SK-N-SH (cell line): ENCODE data around the gene NTM. TPM values are rescaled to one million over a fixed set of nuclear protein-coding genes. Genes with fewer than 3 reads are reported as not detected.

Experiments used
- CTCF ChIA-PET: fragments of 300-600, 350-600 bp; formaldehyde crosslinking; extraction: SDS; loops from one replicate; lab custom pipeline; 2021; lab: Yijun Ruan, JAX
- POLR2A ChIA-PET: fragments of 350-600 bp; sonication (Branson Sonifier 250); formaldehyde crosslinking; extraction: SDS; loops from one replicate; lab custom pipeline; 2020; ENCODE audit warnings: antibody characterized with exemption, inconsistent platforms; lab: Yijun Ruan, JAX
- DNase-seq: peaks from one replicate; pipeline ENCODE4 v3.0.0; 2012
- H2AFZ ChIP-seq: fragments of 200-600 bp; sonication (generic); 2 replicates; pipeline ENCODE4 v1.8.1; 2016; ENCODE audit warnings: antibody characterized with exemption, mild to moderate bottlenecking, low read depth
- H3F3A ChIP-seq: fragments of 200-600 bp; sonication (generic); replicated peaks from 2 replicates; pipeline ENCODE3; 2016; ENCODE audit warnings: antibody characterized with exemption, mild to moderate bottlenecking; ENCODE audit not compliant: insufficient read depth
- H3K27ac ChIP-seq, 2 experiments: fragments of 200-500 bp in 1 of 2; fragments of 200-600 bp in 1 of 2; sonication (Bioruptor generic) in 1 of 2; sonication (generic), shearing (Covaris generic) in 1 of 2; 2 replicates each; pipeline versions ENCODE4 v1.5.1 to v1.6.1; 2014 to 2016; ENCODE audit warnings: low read depth in 2 of 2, inconsistent platforms in 1 of 2, low read length in 1 of 2, mild to moderate bottlenecking in 1 of 2, mixed read lengths in 1 of 2
- H3K27me3 ChIP-seq: fragments of 200-600 bp; sonication (generic), shearing (Covaris generic); 2 replicates; pipeline ENCODE4 v1.6.1; 2016; ENCODE audit warnings: mixed run types; ENCODE audit not compliant: insufficient read depth
- H3K36me3 ChIP-seq, 2 experiments: fragments of 200-500 bp in 1 of 2; fragments of 200-600 bp in 1 of 2; sonication (Bioruptor generic) in 1 of 2; sonication (generic) in 1 of 2; replicated peaks in 1 of 2; 2 replicates each; pipeline versions ENCODE3 to v1.5.1; 2014 to 2016; ENCODE audit warnings: low read length in 1 of 2, mild to moderate bottlenecking in 1 of 2; ENCODE audit not compliant: insufficient read depth in 2 of 2, control insufficient read depth in 1 of 2
- H3K4me1 ChIP-seq, 2 experiments: fragments of 200-500 bp in 1 of 2; fragments of 200-600 bp in 1 of 2; sonication (Bioruptor generic) in 1 of 2; sonication (generic), shearing (Covaris generic) in 1 of 2; 2 replicates each; pipeline versions ENCODE4 v1.5.1 to v1.6.1; 2014 to 2016; ENCODE audit warnings: low read depth in 1 of 2, low read length in 1 of 2, mixed run types in 1 of 2; ENCODE audit not compliant: insufficient read depth in 2 of 2, control insufficient read depth in 1 of 2
- H3K4me2 ChIP-seq: fragments of 200-600 bp; sonication (generic), shearing (Covaris generic); 2 replicates; pipeline ENCODE4 v1.6.1; 2017; ENCODE audit warnings: mixed run types
- H3K4me3 ChIP-seq, 2 experiments: fragments of 200-500 bp in 1 of 2; fragments of 200-600 bp in 1 of 2; sonication (Bioruptor generic) in 1 of 2; sonication (generic), shearing (Covaris generic) in 1 of 2; 2 replicates each; pipeline versions ENCODE4 v1.5.1 to v1.8.1; 2014 to 2016; ENCODE audit warnings: low read depth in 2 of 2, inconsistent platforms in 1 of 2, low read length in 1 of 2, mild to moderate bottlenecking in 1 of 2, mixed read lengths in 1 of 2, moderate library complexity in 1 of 2
- H3K79me2 ChIP-seq: fragments of 200-600 bp; sonication (generic); 2 replicates; pipeline ENCODE4 v1.8.1; 2017; ENCODE audit warnings: mild to moderate bottlenecking; ENCODE audit not compliant: insufficient read depth
- H3K9ac ChIP-seq: fragments of 200-600 bp; sonication (generic); 2 replicates; pipeline ENCODE4 v1.6.1; 2017; ENCODE audit warnings: mixed run types
- H3K9me2 ChIP-seq: fragments of 200-600 bp; sonication (generic); 2 replicates; pipeline ENCODE4 v1.6.1; 2017; ENCODE audit warnings: mixed run types
- H3K9me3 ChIP-seq: fragments of 200-600 bp; sonication (generic); 2 replicates; pipeline ENCODE4 v1.6.1; 2017; ENCODE audit warnings: mixed run types, mild to moderate bottlenecking, moderate library complexity
- H4K20me1 ChIP-seq: fragments of 200-600 bp; sonication (generic); 2 replicates; pipeline ENCODE4 v1.6.1; 2017; ENCODE audit warnings: mild to moderate bottlenecking, mixed run types; ENCODE audit not compliant: insufficient read depth
- CHD2 ChIP-seq: fragments of 150-350 bp; IDR thresholded peaks from 2 replicates; pipeline ENCODE4 v1.6.1; 2018; ENCODE audit warnings: low read length; ENCODE audit not compliant: partially characterized antibody
- FOSL2 ChIP-seq: IDR thresholded peaks from 2 replicates; pipeline ENCODE4 v1.4.0; 2012; ENCODE audit warnings: low read depth, mild to moderate bottlenecking, moderate library complexity, borderline replicate concordance
- FOXJ3 ChIP-seq: sonication (generic); formaldehyde crosslinking; IDR thresholded peaks from 2 replicates; pipeline ENCODE4 v1.5.1; 2020; ENCODE audit warnings: mild to moderate bottlenecking, missing genetic modification reagents
- GABPA ChIP-seq: IDR thresholded peaks from 2 replicates; pipeline ENCODE4 v1.4.0; 2012; ENCODE audit warnings: low read depth, mild to moderate bottlenecking
- IRF3 ChIP-seq: fragments of 150-350 bp; IDR thresholded peaks from 2 replicates; pipeline ENCODE4 v1.6.1; 2016; ENCODE audit warnings: mild to moderate bottlenecking, low read depth, low read length
- JUND ChIP-seq: IDR thresholded peaks from 2 replicates; pipeline ENCODE4 v1.4.0; 2012
- MXI1 ChIP-seq: IDR thresholded peaks from 2 replicates; pipeline ENCODE4 v1.6.1; 2012; ENCODE audit warnings: mild to moderate bottlenecking, low read depth, low read length, improper control_type of control experiment
- NFIC ChIP-seq: IDR thresholded peaks from 2 replicates; pipeline ENCODE4 v1.4.0; 2012; ENCODE audit warnings: borderline replicate concordance
- NRF1 ChIP-seq: IDR thresholded peaks from 2 replicates; pipeline ENCODE4 v1.6.1; 2012; ENCODE audit warnings: low read depth, mild to moderate bottlenecking, low read length
- RCOR1 ChIP-seq: fragments of 150-350 bp; IDR thresholded peaks from 2 replicates; pipeline ENCODE4 v1.6.1; 2017; ENCODE audit warnings: antibody characterized with exemption, low read length
- RXRA ChIP-seq: IDR thresholded peaks from 2 replicates; pipeline ENCODE4 v1.4.0; 2012; ENCODE audit warnings: low read depth, mild to moderate bottlenecking, borderline replicate concordance
- TAF1 ChIP-seq: IDR thresholded peaks from 2 replicates; pipeline ENCODE4 v1.6.1; 2012; ENCODE audit warnings: low read depth, mild to moderate bottlenecking, low read length, moderate library complexity, borderline replicate concordance
- TCF12 ChIP-seq: IDR thresholded peaks from 2 replicates; pipeline ENCODE4 v1.4.0; 2012
- TEAD4 ChIP-seq: IDR thresholded peaks from 2 replicates; pipeline ENCODE4 v1.4.0; 2012; ENCODE audit warnings: mild to moderate bottlenecking, borderline replicate concordance; ENCODE audit not compliant: insufficient read depth
- USF2 ChIP-seq: fragments of 150-350 bp; IDR thresholded peaks from 2 replicates; pipeline ENCODE4 v1.6.1; 2017; ENCODE audit warnings: antibody characterized with exemption, low read length, low read depth, borderline replicate concordance
- YY1 ChIP-seq: IDR thresholded peaks from 2 replicates; pipeline ENCODE4 v1.4.0; 2012; ENCODE audit warnings: low read depth, mild to moderate bottlenecking
- ZBTB33 ChIP-seq: IDR thresholded peaks from 2 replicates; pipeline ENCODE4 v1.4.0; 2012; ENCODE audit warnings: low read depth, borderline replicate concordance
- WGBS: methylation state at CpG from one replicate; pipeline ENCODE4 v1.1.6; 2017; ENCODE audit warnings: low lambda C conversion rate; 5-methylcytosine and 5-hydroxymethylcytosine counted together
- polyA plus RNA-seq, 3 experiments: library from polyadenylated mRNA; depleted of rRNA; stranded (reverse); fragments of >200 nt; gene quantifications; 2 replicates each; pipeline ENCODE4 v1.2.3, GENCODE V29; 2012

The NTM gene
- polyA plus RNA-seq, 1 of the 3 experiments (the other 2 are of a cell fraction) = 20.0 TPM

GRCh38 chr11:131512228-131512627 is 141.8 kb downstream of the NTM start (continued):
- TF ChIP-seq NRF1 (no peak), TEAD4 (no peak)

- no peaks in the 10 kb centered on the region for H3K36me3 ChIP-seq
- H3K4me3 ChIP-seq = no peak overlapping the region
- H3K79me2 ChIP-seq = no peaks in the 10 kb centered on the region
- no peak overlapping the region for H2AFZ ChIP-seq
- DNase-seq = no peak
- WGBS = 20% methylated on average over 6 of the region's 6 CpGs
- TF ChIP-seq JUND (no peak), FOSL2 (no peak), RXRA (no peak), TAF1 (no peak), NRF1 (no peak), FOXJ3 (CRISPR knock-in tag) (no peak), YY1 (no peak), TCF12 (no peak), GABPA (no peak), NFIC (no peak), MXI1 (no peak), ZBTB33 (no peak), RCOR1 (no peak), TEAD4 (no peak), USF2 (no peak), CHD2 (no peak), IRF3 (no peak)
- no peak overlapping the region for H3K27ac ChIP-seq
- H3K9ac ChIP-seq = no peak overlapping the region
- H3F3A ChIP-seq = no peaks in the 10 kb centered on the region
- POLR2A ChIA-PET = no interaction called here
- H3K4me1 ChIP-seq = no peaks in the 10 kb centered on the region; a peak in 1 of 4 replicates
- H3K9me3 ChIP-seq = no peaks in the 10 kb centered on the region
- H3K9me2 ChIP-seq = no peaks in the 10 kb centered on the region
- H3K4me2 ChIP-seq = no peak overlapping the region
- H3K27me3 ChIP-seq = no peaks in the 10 kb centered on the region
- CTCF ChIA-PET = interaction anchor here (0.6 to 1.6 kb wide), 6 partner anchors 28 to 483 kb away, joined by 3 read pairs; no protein-coding TSS in a partner anchor
- H4K20me1 ChIP-seq = no peaks in the 10 kb centered on the region
Observed at GRCh38 chr11:131514062-131514461, 143.6 kb downstream of the NTM start.
